SKM-1 (cell line): ENCODE results near the gene ZNF582.
"Not testable (repeated sequence)": the region's sequence is repeated elsewhere in the genome, so short reads cannot be mapped to it uniquely, and the experiment has no call there.

Source experiments
- DNase-seq: peaks from one replicate; lab custom pipeline; 2025; ENCODE audit not compliant: unreplicated experiment; lab: John Stamatoyannopoulos, UW

Gene ZNF582

GRCh38 chr19:56355517-56355916 is 37.8 kb downstream of the ZNF582 start:
- DNase-seq: no peak

- DNase-seq: no peak
Measured at GRCh38 chr19:56351208-56351607, 42.1 kb downstream of the ZNF582 start.

GRCh38 chr19:56350416-56351045 is 42.8 kb downstream of the ZNF582 start:
- peak; percentile 1 for DNase-seq

GRCh38 chr19:56348289-56348877 is 45.0 kb downstream of the ZNF582 start:
- no peak for DNase-seq

- no peak for DNase-seq
Measured at GRCh38 chr19:56347163-56347778, 46.1 kb downstream of the ZNF582 start.

GRCh38 chr19:56341948-56342347 is 51.4 kb downstream of the ZNF582 start:
- DNase-seq: no peak

GRCh38 chr19:56339031-56339430 is 54.3 kb downstream of the ZNF582 start:
- not testable (repeated sequence) for DNase-seq

GRCh38 chr19:56337077-56337476 is 56.3 kb downstream of the ZNF582 start:
- DNase-seq: not testable (repeated sequence)

GRCh38 chr19:56335371-56335770 is 58.0 kb downstream of the ZNF582 start:
- DNase-seq: not testable (repeated sequence)

GRCh38 chr19:56333506-56333905 is 59.8 kb downstream of the ZNF582 start:
- no peak for DNase-seq
